Cardiac fibroblast (primary cell): ENCODE data around the gene TMX2.

Experiments
- DNase-seq, 2 donors: peaks; one replicate each; pipeline versions ENCODE4 v3.0.0 to v3.0.0-alpha.2; 2010; ENCODE audit warnings: low read depth in 2 of 2
- H3K4me3 ChIP-seq, 2 donors: replicated peaks in 1 of 2; 1 replicate in 1 of 2; 2 replicates in 1 of 2; pipeline ENCODE4 v1.5.1; 2011; ENCODE audit warnings: low read depth in 2 of 2, low read length in 2 of 2, mild to moderate bottlenecking in 2 of 2, moderate library complexity in 1 of 2
- CTCF ChIP-seq: IDR thresholded peaks from one replicate; pipeline ENCODE4 v1.5.1; 2011; ENCODE audit warnings: low read depth, mild to moderate bottlenecking, low read length, inconsistent platforms

Gene TMX2

DNA sequence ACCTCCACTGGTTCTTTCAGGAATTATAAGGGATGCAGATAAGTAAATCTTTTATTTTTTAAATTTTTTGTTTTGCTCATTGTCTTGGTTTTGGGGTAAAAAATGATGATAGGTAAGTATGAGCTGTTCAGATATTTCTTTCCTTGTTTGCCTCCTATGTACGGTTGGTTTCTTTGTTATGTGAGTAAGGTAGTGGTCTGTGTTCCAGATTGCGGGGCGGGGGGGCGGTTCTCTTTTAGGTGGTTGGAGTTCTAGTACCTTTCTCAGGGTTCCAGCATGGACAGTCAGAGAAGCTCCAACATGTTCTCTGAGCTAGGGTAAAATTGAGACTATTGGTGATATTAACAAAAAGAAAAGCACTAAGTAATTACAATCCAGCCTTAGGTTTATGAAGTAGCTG, 51.6 kb downstream of the TMX2 start:
- TF ChIP-seq CTCF = no peak
- H3K4me3 ChIP-seq = peak overlapping the region; percentile 65 to 75
- no peak for DNase-seq

- no peak for DNase-seq
- H3K4me3 ChIP-seq = peak overlapping the region; percentile 65 to 75
- TF ChIP-seq CTCF = no peak
These were observed 52.2 kb downstream of the TMX2 start for GRCh38 chr11:57764566-57764965.

GRCh38 chr11:57764972-57765371, 52.6 kb downstream of the TMX2 start:
- no peak for TF ChIP-seq CTCF
- H3K4me3 ChIP-seq = peak overlapping the region; percentile 65 to 75
- no peak for DNase-seq

DNA sequence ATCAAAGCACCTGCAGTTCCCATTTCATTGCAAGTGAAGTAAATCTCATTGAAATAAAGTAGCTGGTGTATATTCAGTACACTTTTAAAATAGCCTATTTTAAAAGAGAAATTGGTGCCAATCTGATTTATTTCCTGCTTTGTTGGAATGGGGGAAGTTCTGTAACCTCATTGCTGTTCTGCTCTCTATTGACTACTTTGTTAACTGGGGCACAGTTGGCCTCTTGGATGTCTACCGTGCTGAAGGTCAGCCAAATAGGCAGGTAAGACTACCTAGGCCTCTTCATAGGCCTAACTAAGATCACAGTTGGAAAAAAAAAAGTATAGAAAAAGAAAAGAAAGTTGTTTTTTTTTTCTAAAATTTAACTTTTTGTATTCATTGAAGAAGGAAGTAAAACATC, 58.4 kb downstream of the TMX2 start:
- no peak for TF ChIP-seq CTCF
- H3K4me3 ChIP-seq = no peak overlapping the region
- DNase-seq = no peak

GRCh38 chr11:57771365-57771764, 59.0 kb downstream of the TMX2 start:
- DNase-seq = no peak
- TF ChIP-seq CTCF = no peak
- H3K4me3 ChIP-seq = no peak overlapping the region

GRCh38 chr11:57772562-57772961, 60.2 kb downstream of the TMX2 start:
- no peak overlapping the region for H3K4me3 ChIP-seq
- DNase-seq = peak in 1 of 2 donors; percentile 40

More at GRCh38 chr11:57772562-57772961, 60.2 kb downstream of the TMX2 start:
- no peak for TF ChIP-seq CTCF
